Measurements from ENCODE around the gene SP110.
"Not testable (repeated sequence)": the region's sequence is repeated elsewhere in the genome, so short reads cannot be mapped to it uniquely, and the experiment has no call there.

The SP110 gene

GRCh38 chr2:230219419-230220331 is at the start of gene SP110:
Gene SP110, minus strand, starts transcription at chr2:230219984. Its CDS starts 3,057 bp downstream, at chr2:230216927.
- DNase-seq (ENCODE audit: low read depth, low spot score) = peak; percentile 56

- no peak for DNase-seq (ENCODE audit: low read depth, low spot score)
Observed at GRCh38 chr2:230268606-230269243, 48.9 kb upstream of the SP110 start.

- DNase-seq (ENCODE audit: low read depth, low spot score) = no peak
Observed at GRCh38 chr2:230267556-230267955, 47.8 kb upstream of the SP110 start.

GRCh38 chr2:230267059-230267458 is 47.3 kb upstream of the SP110 start:
- no peak for DNase-seq (ENCODE audit: low read depth, low spot score)

GRCh38 chr2:230266638-230267037 is 46.9 kb upstream of the SP110 start:
- DNase-seq (ENCODE audit: low read depth, low spot score) = no peak

- DNase-seq (ENCODE audit: low read depth, low spot score) = not testable (repeated sequence)
Observed at GRCh38 chr2:230264945-230265344, 45.2 kb upstream of the SP110 start.

- DNase-seq (ENCODE audit: low read depth, low spot score) = no peak
Observed at GRCh38 chr2:230262246-230262645, 42.5 kb upstream of the SP110 start.

GRCh38 chr2:230258483-230258882 is 38.7 kb upstream of the SP110 start:
- DNase-seq (ENCODE audit: low read depth, low spot score) = no peak

GRCh38 chr2:230256733-230257332 is 37.0 kb upstream of the SP110 start:
- no peak for DNase-seq (ENCODE audit: low read depth, low spot score)

- DNase-seq (ENCODE audit: low read depth, low spot score) = no peak
Observed at GRCh38 chr2:230254152-230254881, 34.5 kb upstream of the SP110 start.

GRCh38 chr2:230250231-230250630 is 30.4 kb upstream of the SP110 start:
- no peak for DNase-seq (ENCODE audit: low read depth, low spot score)

GRCh38 chr2:230246206-230246605 is 26.4 kb upstream of the SP110 start:
- no peak for DNase-seq (ENCODE audit: low read depth, low spot score)

- no peak for DNase-seq (ENCODE audit: low read depth, low spot score)
Observed at GRCh38 chr2:230244211-230244610, 24.4 kb upstream of the SP110 start.

GRCh38 chr2:230234845-230235244 is 15.1 kb upstream of the SP110 start:
- DNase-seq (ENCODE audit: low read depth, low spot score) = no peak

GRCh38 chr2:230234122-230234722 is 14.4 kb upstream of the SP110 start:
- no peak for DNase-seq (ENCODE audit: low read depth, low spot score)

- no peak for DNase-seq (ENCODE audit: low read depth, low spot score)
Observed at GRCh38 chr2:230231251-230231650, 11.5 kb upstream of the SP110 start.

- no peak for DNase-seq (ENCODE audit: low read depth, low spot score)
Observed at GRCh38 chr2:230230496-230231200, 10.9 kb upstream of the SP110 start.

- DNase-seq (ENCODE audit: low read depth, low spot score) = peak; percentile 48
Observed at GRCh38 chr2:230230087-230230486, 10.3 kb upstream of the SP110 start.

GRCh38 chr2:230227216-230227615 is 7.4 kb upstream of the SP110 start:
- no peak for DNase-seq (ENCODE audit: low read depth, low spot score)

GRCh38 chr2:230226051-230226551 is 6.3 kb upstream of the SP110 start:
- DNase-seq (ENCODE audit: low read depth, low spot score) = no peak

GRCh38 chr2:230225486-230225885 is 5.7 kb upstream of the SP110 start, which contains the start of gene SP140:
Gene SP140, plus strand, starts transcription at chr2:230225736. Its CDS starts 109 bp downstream, at chr2:230225845.
- no peak for DNase-seq (ENCODE audit: low read depth, low spot score)

Data from iPS DF 19.7 (cell line).